Rectal smooth muscle tissue (tissue), 1 donor: ENCODE results near the gene TMEM237.

Source experiments
- H3K27ac ChIP-seq: one replicate; pipeline ENCODE4 v1.7.0; 2013; ENCODE audit warnings: low read depth, low read length, inconsistent platforms
- H3K27me3 ChIP-seq: one replicate; pipeline ENCODE4 v1.7.0; 2013; ENCODE audit warnings: low read length; ENCODE audit not compliant: control insufficient read depth, insufficient read depth
- H3K36me3 ChIP-seq: one replicate; pipeline ENCODE4 v1.7.0; 2013; ENCODE audit warnings: low read length; ENCODE audit not compliant: control insufficient read depth, insufficient read depth
- H3K4me1 ChIP-seq: one replicate; pipeline ENCODE4 v1.7.0; 2013; ENCODE audit warnings: low read length; ENCODE audit not compliant: control insufficient read depth, insufficient read depth
- H3K4me3 ChIP-seq: one replicate; pipeline ENCODE4 v1.7.0; 2013; ENCODE audit warnings: low read length
- H3K9ac ChIP-seq: one replicate; pipeline ENCODE4 v1.7.0; 2013; ENCODE audit warnings: low read length

Gene TMEM237

GRCh38 chr2:201579536-201579935, 63.8 kb downstream of the TMEM237 start:
- Histone ChIP-seq H3K9ac (no peak overlapping the region), H3K27ac (no peak overlapping the region), H3K4me1 (no peaks in the 10 kb centered on the region), H3K4me3 (no peak overlapping the region), H3K36me3 (no peaks in the 10 kb centered on the region), H3K27me3 (no peaks in the 10 kb centered on the region)

GRCh38 chr2:201575971-201576370, 67.3 kb downstream of the TMEM237 start:
- Histone ChIP-seq H3K27ac (no peak overlapping the region), H3K9ac (no peak overlapping the region), H3K4me3 (no peak overlapping the region), H3K36me3 (no peaks in the 10 kb centered on the region), H3K27me3 (no peaks in the 10 kb centered on the region), H3K4me1 (no peaks in the 10 kb centered on the region)

GRCh38 chr2:201574766-201575165, 68.5 kb downstream of the TMEM237 start:
- Histone ChIP-seq H3K36me3 (no peaks in the 10 kb centered on the region), H3K27ac (no peak overlapping the region), H3K4me3 (no peak overlapping the region), H3K9ac (no peak overlapping the region), H3K27me3 (no peaks in the 10 kb centered on the region), H3K4me1 (no peaks in the 10 kb centered on the region)

DNA sequence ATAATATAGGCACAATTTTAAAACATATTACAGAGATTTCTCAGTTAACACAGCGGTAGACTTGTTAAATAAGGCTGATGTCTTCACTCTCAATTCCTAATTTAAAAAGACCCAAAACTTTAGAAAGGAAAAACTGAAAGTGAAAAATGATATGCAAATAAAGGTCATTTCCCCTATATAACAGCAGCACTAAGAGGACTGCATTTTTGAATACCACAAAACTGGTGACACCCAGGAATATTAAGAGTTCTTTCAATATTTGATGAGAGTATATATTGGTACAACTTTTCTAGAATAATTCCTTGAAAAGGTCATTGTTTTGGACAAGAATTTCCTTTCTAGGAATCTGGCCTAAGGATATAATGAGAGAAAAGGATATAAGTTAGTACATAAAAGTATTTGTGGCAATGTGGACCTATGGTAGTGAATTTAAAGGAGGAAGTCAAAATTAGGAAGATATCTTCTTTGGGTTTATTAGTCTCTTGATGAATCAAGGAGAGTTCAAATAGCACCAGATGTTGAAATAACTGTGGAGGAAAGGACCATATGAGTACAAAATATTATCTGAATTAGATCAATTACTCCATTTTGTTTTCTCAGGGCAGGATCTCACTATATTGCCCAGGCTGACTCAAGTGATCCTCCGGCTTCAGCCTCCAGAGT, 70.3 kb downstream of the TMEM237 start:
- Histone ChIP-seq H3K9ac (no peak overlapping the region), H3K4me3 (no peak overlapping the region), H3K27ac (no peak overlapping the region), H3K36me3 (no peaks in the 10 kb centered on the region), H3K4me1 (no peaks in the 10 kb centered on the region), H3K27me3 (no peaks in the 10 kb centered on the region)
